ENCODE results near the gene ST7.

ST7 gene

DNA sequence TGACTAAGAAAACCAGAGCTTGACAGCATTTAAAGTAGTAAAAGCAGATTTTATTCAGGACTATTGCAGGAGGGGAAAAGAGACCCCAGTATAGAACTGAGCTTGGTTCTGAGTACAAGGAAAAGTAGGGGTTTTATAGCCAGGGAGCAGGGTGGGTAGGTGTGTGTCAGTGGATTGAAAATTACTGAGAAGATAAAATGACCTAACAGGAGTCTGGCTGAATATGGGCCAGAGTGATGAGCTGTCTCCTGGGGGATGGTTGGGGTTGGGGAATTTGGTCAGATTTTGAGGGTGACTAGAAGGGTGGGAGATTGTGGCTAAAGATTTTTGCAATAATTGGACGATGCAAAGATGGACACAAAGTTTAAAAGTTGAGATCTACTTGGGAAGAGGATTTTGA lies 114.0 kb downstream of the ST7 start:
- no peak for DNase-seq (ENCODE audit: low read depth)

DNA sequence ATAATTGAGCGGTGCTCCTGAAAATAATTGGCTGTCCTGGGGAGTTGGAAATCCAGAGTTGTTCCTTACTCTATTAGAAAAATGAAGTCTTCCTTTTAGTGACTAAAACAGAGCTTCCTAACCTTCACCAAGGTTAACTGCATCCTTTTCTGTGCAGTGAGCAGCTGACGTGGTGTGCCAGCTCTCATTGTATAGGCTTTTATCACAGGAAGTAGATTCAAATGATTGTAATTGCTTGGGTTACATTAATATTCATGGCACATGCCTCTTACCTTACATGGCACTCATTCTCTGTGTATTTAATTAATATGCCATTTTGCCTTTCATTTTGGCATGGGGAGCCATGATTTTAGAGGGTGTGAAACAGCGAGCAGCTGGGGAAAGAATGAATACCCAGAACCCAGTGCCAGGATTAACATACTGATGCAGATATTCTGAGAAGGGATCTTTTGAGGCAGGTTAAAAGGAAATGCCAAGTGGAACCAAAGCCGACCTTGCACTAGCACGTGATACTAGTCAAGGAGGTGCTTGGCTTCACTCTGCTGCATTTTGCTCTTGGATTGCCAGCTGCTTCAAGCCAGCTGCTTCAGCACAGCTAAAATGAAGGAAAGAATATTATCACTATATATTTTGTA lies 115.3 kb downstream of the ST7 start:
- no peak for DNase-seq (ENCODE audit: low read depth)

DNA sequence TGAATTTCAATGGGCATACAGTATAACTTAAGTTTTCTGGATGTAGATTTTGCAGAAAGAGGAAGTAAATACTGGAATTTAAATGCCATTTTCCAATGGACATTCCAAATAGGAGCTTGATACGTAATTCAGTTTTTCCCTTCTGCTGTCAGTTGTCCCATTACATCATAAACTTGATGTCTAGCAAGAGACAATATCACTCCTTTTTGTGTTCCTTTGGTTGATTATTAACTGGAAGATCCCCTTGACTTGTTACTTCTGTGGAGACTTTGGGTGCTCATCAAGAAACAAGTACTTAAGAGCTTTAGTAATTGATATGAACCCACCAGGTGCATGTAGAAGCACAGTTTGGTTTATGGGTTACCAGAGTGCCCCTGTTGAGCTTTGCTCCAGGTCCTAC lies 116.1 kb downstream of the ST7 start:
- DNase-seq (ENCODE audit: low read depth): no peak

DNA sequence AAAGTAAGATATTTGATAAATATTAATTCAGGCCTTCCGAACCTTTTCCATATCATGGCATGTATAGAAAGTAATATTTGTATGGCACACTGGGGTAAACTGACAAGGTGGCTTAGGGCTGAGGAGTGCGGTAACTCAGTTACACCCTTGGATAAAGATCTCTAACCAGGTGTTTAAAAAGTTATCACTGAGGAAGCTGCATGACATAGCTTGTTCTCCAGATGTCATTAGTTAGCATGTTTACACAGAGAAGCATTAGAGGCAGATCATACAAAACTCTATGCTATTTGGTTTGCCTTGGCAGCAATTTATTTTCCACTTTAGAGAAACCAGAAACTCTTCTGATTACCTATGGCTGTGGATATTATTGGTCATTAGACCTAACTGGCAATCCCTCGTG lies 118.2 kb downstream of the ST7 start:
- no peak for DNase-seq (ENCODE audit: low read depth)

DNA sequence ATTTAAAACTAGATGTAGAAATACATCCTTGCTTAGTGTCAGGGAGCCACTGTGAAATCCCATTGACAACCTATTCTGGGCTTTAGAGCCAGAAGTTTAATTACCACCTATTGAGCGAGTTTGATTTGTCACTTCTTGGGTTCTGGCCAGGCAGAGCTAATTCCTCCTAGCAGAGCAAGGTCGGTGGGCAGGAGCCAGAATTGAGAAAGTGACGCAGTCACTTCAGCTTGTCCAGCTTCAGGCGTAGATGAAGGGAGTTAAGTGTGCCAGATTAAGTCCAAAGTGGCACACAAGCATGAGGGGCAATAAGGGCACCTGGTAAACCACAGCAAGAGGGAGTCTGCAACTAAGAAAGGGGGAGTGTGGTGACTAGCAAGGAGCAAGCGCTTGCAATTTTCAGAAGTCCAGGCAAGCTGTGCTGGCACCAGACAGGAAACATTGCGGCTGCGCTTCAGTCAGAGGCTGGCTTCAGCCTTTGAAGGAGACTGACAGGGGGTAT lies 119.4 kb downstream of the ST7 start:
- DNase-seq (ENCODE audit: low read depth): no peak

DNA sequence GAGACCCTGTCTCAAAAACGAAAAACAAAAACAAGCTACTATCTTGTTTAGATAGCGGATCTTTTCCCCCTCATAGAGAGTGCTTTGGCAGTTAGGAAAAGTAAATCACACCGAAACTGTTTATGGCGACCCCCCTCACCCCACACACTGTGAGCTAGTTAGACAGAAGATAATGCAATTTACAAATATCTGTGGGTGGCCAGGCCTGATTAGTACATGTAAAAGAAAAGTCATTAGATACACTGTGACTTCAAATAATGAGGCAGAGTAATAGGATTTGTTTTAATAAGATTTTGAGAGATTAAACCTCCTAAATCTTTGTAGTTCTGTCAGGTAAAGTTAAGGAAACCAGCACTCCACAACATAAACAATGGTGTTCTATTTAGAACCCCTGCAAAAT lies 121.1 kb downstream of the ST7 start:
- no peak for DNase-seq (ENCODE audit: low read depth)

DNA sequence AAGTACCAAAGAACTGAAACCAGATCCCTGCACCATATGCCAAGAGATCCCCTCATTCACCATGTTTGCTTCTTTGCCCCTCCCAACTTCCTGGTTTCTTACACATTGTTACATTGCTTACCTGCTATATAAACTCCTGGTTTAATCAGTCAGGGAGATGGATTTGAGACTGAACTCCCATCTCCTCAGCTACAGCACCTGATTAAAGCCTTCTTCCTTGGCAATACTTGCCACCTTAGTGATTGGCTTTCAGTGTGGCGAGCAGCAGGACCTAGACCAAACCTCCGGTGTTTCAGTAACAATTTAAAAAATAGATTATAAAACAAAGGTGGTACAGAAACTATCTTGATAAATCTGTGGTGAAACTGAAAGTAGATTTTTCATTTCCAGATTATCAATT lies 122.6 kb downstream of the ST7 start:
- no peak for DNase-seq (ENCODE audit: low read depth)

DNA sequence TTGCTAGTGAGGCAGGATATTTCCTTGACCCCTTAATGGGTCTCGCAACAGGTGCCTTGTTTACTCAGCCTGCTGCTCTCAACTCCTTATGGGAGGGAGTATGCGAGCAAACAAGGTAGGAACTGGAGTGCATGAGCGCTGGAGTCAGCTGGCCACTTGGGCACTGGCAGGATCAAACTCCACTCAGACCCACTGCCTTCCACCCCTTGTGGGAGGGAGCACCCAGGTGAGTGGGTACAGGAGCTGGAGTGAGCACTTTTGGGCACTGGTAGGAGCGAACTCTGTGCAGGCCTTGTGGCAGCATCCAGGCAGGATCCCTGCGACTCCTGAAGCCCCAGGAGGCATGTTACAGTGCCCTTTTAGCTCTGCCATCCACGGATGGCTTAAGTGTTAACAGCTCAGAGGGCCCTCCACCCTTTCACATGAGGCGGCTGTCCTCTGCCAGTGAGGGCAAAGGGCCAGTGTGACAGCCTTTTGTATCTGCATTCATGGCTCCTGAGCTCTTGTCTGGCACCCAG lies 123.2 kb downstream of the ST7 start:
- no peak for DNase-seq (ENCODE audit: low read depth)

DNA sequence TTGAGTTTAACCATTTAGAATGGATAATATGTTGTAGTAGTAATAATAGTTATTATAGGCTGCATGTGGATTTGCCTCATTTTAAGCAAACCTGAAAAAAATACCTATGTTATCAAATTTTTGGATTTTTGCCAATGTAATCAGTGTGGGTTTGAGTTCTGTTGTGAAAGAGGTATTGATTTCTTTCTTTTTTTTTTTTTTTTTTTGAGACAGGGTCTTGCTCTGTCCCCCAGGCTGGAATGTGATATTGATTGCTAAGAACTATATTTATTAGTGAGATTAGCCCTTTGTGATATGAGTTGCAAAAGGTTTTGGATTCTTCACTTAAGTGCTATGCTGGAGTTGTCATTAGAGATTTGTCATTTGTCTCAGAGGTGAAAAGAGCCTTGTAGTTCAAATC lies 124.4 kb downstream of the ST7 start:
- DNase-seq (ENCODE audit: low read depth): no peak

DNA sequence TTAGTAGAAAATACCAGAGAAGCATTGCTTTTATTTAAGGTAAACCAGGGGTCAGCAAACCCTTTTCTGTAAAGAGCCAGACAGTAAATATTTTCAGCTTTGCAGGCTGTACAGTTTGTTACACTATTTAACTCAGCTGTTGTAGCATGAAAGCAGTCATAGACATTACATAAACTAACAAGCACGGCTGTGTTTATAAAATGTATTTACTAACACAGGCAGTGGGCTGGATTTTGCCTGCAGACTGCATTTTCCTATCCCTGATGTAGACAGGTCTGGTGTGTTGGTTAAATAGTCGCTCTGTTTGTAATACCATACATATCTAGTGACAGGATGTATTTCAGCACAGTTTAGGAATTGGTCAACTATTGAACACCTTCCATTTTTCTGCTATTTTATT lies 129.3 kb downstream of the ST7 start:
- DNase-seq (ENCODE audit: low read depth): no peak

DNA sequence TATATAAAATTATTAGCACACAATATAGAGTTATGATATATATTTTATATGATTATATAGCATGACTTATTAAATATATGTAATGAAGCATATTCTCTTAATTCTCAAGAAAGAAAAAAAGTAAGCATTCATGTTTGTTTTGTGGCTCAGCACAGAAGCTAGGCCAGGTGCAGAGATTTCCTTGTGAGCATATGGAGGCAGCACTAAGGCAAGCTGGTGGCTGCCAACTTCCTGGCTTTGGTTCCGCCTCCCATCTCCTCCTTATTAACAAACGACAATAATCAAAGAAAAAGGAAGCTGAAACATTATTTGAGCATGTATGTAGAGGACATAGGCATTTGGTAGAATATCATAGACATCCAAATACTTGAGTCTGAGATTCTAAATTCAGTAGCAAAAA lies 130.3 kb downstream of the ST7 start:
- no peak for DNase-seq (ENCODE audit: low read depth)

DNA sequence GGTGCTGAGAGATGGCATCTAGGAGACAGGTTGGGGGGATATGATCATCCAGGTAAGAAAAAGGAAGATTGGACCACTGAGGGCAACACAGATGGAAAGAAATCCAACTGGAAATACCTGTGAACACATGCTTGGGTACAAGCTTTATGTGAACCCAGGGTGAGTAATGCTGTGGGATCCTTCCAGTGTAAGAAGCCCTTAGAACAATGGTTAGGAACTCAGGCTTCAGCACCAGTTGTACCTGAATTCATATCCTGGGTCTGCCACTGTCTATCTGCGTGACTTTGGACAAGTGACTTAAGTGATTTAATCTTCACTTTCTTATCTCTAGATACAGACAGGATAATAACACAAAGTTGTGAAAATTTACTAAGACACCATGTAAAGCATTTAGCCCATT lies 131.0 kb downstream of the ST7 start:
- no peak for DNase-seq (ENCODE audit: low read depth)

DNA sequence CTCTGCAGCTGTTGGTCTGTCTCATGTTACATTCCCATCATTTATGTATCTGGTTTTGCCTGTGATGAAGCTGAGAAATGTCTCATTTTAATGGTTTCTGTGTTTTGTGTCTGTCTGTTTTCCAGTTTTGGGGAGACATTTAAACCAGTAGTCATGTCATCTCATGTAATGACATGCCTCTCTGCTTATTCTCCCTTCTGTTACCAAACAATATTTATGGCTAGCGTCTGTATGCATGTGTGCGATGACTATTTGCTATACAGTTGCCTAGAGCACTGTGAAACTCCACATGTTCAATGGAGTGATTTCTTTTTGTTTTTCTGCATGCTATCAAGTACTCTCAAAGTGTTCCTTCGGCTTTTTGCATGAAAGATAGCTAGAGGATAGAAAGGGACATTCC lies 132.0 kb downstream of the ST7 start:
- no peak for DNase-seq (ENCODE audit: low read depth)

DNA sequence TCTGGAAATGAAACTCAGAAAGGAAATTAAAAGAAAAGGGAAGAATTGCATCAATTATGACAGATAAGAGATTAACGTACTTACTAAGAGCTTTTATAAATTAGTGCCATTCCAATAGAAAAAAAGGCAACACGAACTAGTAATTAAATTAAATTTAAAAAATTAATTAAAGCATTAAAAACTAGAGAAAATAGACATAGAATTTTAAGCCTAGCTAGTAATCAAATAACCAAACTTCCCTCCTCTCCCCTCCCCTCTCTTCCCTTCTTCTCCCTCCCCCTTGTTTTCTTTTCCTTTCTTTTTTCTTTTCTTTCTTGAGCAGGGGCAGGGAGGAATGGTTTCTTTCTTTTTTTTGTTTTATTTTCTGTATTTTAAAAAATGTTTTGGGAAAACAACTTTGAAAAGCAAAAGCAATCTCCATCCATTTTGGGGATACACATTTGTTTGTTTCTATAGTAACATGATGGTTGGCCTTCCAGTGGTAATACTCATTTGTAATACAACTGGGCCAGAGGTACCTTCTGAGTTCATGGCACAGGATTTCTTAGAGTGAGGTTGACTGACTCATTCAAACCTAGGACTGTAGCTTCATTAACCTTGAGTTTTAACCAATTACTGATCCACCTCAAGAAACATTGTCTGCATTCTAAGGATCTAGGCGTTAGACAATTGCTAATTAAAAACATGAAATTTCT lies 132.6 kb downstream of the ST7 start:
- no peak for DNase-seq (ENCODE audit: low read depth)

DNA sequence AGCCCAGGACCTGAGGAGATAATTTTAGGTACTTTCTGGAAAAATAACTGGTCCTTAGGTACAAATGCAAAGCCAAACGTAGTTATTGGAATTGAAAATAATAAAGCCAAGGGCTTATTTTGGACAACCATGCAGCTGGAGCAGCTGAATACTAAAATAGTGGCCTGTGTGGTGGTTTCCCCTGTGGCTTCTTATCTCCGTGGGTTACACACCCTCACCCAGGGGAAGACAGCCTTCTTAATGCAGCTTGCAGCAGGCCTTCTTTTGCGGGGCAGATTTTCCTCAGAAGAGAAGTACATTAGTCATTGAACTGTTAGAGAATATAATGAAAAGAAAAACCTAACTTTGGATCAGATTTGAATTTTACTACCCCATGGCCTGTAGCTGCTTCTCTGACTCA lies 133.5 kb downstream of the ST7 start:
- no peak for DNase-seq (ENCODE audit: low read depth)

DNA sequence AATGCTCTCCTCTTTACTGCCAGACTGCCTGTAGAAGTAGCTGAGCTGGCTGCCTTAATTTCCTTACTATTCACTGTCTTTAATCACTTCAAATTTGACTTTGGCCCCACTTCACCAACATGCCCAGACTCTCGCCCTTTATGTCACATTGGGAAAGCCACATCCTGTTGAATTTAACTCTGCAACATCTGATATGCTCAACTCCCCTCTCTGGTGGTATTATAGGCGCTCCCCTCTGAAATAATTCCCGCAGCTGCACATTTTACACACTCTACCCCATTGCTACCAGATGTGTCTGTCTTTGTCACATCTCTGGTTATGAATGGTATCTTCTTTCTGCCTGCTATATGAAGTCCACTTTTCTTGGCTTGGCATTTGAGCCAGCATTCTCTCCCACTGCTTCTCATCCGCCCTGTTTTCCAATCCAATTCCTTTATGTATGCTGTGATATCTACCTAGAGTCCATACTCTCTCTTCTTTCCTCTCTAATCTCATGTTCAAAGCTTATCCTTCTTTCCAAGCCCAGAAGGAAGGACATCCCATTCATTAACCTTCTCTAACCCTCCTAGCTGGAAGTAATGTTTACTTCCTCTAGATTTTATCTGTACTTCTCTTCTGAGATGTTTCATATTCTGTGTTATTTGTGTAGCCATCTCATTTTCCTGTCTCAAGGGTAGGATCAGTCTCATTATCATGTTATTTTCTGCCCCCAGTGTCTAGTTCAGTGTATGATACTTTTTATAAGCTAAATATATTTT lies 134.5 kb downstream of the ST7 start:
- DNase-seq (ENCODE audit: low read depth): no peak

DNA sequence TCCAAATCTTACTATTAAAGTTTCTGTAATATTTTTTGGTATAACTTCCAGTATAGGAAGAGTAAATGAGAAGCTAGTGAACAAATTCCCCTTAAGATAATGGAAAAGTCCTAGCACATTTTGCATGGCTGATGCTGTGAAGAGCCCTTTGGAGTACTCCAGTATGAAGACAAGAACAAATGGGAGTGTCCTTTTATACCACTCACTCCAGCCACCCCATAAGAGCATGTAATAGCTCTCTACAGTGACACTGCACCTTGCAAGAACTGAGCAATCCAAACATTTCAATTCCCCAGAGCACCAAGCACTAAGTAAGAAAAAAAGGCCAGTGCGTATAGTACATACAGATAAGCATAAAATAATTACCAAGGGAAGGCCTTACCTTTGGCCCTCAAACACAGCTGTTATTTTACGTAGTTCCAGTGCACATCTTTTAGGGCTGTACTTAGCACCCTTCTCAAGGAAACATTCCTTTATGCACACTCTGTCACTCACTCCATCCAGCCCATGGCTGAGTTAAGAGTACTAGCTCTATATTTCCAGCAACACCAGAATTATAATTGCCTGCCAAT lies 135.4 kb downstream of the ST7 start:
- DNase-seq (ENCODE audit: low read depth): no peak

DNA sequence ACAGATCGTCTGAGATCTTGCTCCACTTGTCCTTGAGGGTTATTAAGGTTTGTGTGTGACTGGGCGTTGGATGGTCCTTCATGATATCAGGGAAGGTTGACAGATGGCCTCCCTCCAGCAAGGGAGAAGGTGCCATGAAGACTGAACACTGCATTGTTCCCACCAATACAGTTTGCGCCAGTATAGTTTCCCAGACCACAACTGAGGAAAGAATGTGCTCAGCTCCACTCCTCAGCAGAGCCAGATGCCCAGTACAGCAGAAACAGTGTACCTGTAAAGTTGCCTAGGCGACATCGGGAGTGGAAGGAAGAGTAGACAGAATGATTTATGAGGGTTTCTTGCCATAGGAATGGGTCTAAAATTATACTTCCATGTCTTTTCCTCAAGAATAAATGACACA lies 137.5 kb downstream of the ST7 start:
- DNase-seq (ENCODE audit: low read depth): no peak

DNA sequence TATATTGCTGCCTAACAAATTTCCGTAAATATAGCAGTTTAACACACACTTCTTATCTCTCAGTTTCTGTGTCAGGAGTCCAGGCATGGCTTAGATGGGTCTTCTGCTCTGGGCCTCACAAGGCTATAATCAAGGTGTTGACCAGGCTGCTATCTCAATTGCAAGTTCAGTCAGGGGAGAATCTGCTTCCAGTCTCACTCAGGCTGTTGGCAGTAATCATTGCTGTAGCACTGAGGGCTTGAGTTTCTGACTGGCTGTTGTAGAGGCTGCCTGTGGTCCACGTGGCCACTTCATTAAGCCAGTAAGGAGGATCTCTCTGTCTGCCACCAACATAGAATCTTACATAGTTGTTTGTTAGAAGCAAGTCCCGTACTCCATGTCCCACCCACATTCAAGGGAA lies 138.4 kb downstream of the ST7 start:
- no peak for DNase-seq (ENCODE audit: low read depth)

DNA sequence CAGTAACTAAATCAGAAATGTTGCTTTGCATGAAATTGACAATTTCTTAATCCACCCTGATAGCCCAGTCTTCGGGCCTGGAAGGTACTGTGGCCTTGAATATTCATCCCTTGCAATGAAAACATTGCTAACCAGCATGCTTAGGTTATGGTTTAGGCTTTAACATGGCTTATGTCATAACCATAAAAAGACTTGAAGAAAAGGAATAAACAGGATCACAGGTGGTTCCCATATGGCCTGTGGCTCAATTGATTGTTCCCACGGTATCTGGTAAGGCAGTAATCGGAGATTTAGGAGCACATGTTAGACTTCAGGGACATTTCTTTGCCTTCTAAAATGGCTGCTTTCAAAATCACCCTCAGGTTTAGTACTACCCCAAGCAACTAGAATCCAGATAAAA lies 139.5 kb downstream of the ST7 start:
- no peak for DNase-seq (ENCODE audit: low read depth)

DNA sequence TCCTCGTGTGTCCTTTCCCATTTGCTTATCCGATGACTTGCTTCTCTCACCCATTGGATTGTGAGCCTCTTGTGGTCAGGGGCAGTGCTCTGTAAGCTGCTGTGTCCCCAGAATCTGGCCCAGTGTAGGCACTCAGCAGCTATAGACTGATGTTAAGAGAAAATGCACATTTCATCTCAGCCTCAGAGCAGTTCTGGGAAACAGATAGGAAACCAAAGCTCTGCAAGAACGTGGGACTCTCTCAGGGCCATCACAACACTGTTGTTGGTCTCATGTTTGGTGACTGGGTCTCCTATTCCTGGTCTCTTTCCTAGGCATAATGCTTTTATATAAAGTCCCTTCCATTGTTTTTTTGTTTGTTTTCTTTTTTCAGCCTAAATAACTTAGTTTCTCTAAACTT lies 141.2 kb downstream of the ST7 start:
- no peak for DNase-seq (ENCODE audit: low read depth)

DNA sequence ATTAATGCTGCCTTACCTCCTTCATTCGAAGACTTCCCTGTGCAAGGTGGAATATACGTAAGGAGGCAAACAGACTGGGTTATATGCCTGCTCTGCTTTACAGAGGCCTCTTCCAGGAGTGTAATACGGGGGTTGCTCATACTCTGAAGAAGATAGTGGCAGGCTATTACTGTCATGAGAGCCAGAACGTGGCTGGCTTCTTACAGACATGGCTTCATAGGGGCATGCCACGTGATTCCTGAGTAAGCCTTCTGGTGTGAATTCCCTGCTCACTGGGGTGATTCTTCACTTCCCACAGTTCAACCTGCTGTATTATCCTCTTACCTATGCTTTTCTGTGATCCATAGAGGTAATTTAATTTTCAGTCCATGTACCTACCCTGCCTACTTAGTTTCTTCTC lies 141.8 kb downstream of the ST7 start:
- no peak for DNase-seq (ENCODE audit: low read depth)

DNA sequence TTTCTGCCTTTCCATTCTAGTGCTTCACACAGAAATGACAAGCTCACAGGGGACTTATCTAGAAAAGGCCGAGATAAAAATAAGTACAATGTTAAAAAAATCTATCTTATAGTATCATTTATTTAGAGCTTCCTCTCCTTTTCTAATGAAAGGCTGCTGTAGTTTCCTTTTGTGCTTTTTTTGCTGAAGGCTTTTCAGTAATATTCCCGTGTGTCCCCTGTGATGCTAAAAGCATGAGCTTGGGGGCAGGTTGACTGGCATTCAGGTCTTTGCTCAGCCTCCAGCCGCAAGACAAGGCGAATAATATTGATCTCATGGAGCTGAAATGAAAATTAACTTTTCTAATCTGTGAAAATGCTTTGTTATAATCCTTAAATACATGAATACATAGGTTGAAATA lies 143.0 kb downstream of the ST7 start:
- DNase-seq (ENCODE audit: low read depth): no peak

All from stimulated activated CD8-positive, alpha-beta memory T cell treated with anti-CD3 and anti-CD28 coated beads, Interleukin-12 subunit alpha, Interleukin-12 subunit beta, amount 100 ng/mL, for 1 hour (primary cell).